MG63 (cell line): ENCODE measurements around the gene TMEM8B. TPM values are rescaled to one million over a fixed set of nuclear protein-coding genes. Genes with fewer than 3 reads are reported as not detected.

Source experiments
- DNase-seq: peaks from one replicate; pipeline ENCODE4 v3.0.0-alpha.2; 2020
- H3K27me3 ChIP-seq: fragments of 250-450 bp; sonication (Bioruptor Pico); 2 replicates; pipeline ENCODE4 v1.5.1; 2020; ENCODE audit warnings: mild to moderate bottlenecking, moderate library complexity
- H3K36me3 ChIP-seq: fragments of 250-450 bp; sonication (Bioruptor Pico); 2 replicates; pipeline ENCODE4 v1.5.1; 2020; ENCODE audit warnings: mild to moderate bottlenecking, moderate library complexity
- H3K4me3 ChIP-seq: fragments of 250-450 bp; sonication (Bioruptor Pico); 2 replicates; pipeline ENCODE4 v1.5.1; 2020; ENCODE audit warnings: mild to moderate bottlenecking, moderate library complexity
- H3K9me3 ChIP-seq: fragments of 250-450 bp; sonication (Bioruptor Pico); 2 replicates; pipeline ENCODE4 v1.5.1; 2020; ENCODE audit warnings: mild to moderate bottlenecking, moderate library complexity
- total RNA-seq: library from RNA; depleted of rRNA; stranded (reverse); fragments of >200 nt; shearing (Covaris generic); gene quantifications from 2 replicates; pipeline ENCODE4 v1.2.3, GENCODE V29; 2014; ENCODE audit warnings: low replicate concordance

The TMEM8B gene
- total RNA-seq, 1 experiment from 2014 or later: 3.6 TPM

DNA sequence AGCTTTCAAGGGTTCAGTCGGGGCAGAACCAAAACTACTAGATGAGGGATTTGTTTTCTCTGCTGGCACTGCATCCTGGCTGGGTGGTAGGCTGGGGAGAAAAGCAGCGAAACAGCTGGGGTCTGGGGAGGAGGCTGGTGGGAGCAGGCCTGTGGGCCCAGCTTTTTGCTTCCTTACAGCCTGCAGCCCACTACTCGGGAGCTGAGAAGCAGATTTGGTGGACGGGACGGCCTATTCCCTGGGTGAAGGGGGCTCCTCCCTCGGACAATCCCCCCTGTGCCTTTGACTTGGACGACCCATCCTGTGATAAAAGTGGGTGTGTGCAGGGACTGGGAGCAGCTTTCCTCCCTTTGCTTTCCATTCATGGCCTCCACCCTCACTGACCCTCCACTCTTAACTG lies 28.5 kb upstream of the TMEM8B start:
- Histone ChIP-seq H3K27me3 (no peaks in the 10 kb centered on the region), H3K9me3 (no peaks in the 10 kb centered on the region), H3K36me3 (peaks cover 51% of the 10 kb centered on the region), H3K4me3 (no peak overlapping the region)
- no peak for DNase-seq

DNA sequence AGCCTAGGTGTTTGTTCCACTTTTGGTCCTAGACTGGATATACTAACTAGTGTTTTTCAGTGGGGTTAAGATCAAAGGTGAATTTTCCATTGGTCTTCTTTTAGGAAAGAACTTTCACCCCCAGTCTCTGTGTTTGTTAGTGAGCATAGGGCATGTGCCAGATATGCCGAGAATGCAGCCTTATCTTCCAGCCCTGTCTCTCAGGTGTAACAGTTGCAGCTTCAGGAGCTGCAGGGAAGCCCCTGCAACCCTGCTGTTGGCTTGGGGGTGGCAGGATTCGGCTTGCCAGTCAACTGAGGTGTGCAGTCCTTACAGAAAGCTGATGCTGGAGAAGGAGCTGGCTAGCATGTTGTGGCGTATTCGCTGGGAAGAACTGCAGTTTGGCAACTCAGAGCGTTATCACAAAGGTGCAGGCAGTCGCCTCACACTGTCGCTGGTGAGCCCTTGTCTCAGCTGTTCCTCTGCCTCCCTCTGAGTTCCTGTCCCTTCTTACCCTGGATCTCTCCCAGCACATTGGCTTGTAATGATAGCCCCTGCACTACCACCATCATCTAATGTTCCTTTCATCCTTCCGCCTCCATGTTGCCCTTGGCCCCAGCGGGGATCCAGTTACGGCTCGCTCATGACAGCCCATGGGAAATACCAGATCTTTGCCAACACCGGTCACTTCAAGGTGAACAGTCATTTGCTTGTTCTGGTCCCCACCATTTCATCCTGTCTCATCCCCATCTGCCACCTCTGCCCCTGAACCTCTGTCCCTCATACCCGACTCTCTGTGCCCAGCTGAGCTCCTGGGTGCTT lies 27.5 kb upstream of the TMEM8B start:
- Histone ChIP-seq H3K27me3 (no peaks in the 10 kb centered on the region), H3K36me3 (peaks cover 57% of the 10 kb centered on the region)
- no peak for DNase-seq

DNA sequence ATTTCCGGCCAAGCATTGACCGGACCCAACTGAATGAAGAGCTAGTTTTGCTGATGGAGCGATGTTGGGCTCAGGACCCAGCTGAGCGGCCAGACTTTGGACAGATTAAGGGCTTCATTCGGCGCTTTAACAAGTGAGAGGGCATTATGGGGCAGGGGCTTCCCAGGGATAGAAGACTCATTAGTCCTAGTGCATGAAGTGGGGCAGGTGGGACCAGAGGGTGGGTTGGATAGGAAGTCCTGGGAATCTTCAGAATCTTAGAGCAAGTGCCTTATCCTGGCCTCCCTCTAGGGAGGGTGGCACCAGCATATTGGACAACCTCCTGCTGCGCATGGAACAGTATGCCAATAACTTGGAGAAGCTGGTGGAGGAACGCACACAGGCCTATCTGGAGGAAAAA lies 22.9 kb upstream of the TMEM8B start:
- Histone ChIP-seq H3K9me3 (no peaks in the 10 kb centered on the region), H3K27me3 (no peaks in the 10 kb centered on the region), H3K4me3 (no peak overlapping the region), H3K36me3 (peaks cover 65% of the 10 kb centered on the region)
- no peak for DNase-seq

More for the DNA sequence above, 27.5 kb upstream of the TMEM8B start:
- H3K9me3 ChIP-seq: no peaks in the 10 kb centered on the region
- no peak overlapping the region for H3K4me3 ChIP-seq

- no peak for DNase-seq
- H3K9me3 ChIP-seq: no peaks in the 10 kb centered on the region
- H3K4me3 ChIP-seq: no peak overlapping the region
- H3K36me3 ChIP-seq: peaks cover 53% of the 10 kb centered on the region
- no peaks in the 10 kb centered on the region for H3K27me3 ChIP-seq
Observed at GRCh38 chr9:35808433-35808832, 20.6 kb upstream of the TMEM8B start.

DNA sequence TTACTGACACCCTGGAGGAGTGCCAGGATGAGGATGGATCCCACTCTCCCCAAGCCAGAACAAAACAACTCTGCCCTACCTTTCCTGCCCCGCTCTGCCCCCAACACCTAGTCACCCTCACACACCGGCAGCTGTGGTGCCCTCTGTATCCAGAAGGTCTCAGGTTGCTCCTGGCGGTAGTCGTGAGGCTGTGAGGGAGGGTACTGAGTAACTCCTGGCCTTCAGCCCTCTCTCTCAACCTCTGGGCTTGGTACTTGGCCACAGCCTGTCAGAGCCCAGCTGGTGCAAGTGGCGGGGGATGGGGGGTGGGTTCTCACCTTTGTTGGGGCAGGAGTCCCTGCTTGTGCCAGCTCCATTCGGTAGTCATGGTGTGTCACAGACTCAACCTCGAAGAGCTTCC lies 18.9 kb upstream of the TMEM8B start:
- Histone ChIP-seq H3K9me3 (no peaks in the 10 kb centered on the region), H3K4me3 (no peak overlapping the region), H3K27me3 (no peaks in the 10 kb centered on the region), H3K36me3 (peaks cover 48% of the 10 kb centered on the region)
- no peak for DNase-seq

DNA sequence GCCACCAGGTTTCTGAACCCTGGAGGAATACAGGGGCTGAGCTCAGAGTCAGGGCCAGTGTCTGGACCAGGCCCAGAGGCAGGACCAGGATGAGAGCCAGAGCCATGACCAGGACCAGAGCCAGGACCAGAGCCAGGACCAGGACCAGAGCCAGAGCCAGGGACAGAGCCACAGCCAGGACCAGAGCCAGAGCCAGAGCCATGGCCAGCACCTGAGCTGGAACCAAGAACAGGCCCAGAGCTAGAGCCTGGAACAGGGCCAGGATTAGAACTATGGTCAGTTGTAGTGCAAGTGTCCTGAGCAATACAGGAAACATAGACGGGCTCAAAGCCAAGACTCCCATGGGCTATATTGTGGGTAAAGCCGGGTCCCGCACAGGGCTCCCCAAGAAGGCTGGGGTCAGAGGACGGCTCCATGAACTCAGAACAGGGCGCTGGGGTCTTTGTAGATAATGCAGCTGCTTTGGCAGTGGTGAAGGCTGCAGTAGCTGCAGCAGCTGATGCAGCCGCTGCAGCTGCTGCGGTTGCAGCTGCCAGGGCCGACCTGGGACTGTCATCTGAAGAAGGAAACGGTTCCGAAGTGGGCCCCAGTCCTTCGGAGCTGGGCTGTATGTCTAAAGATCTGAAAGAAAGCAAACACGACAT lies 17.5 kb upstream of the TMEM8B start:
- H3K27me3 ChIP-seq: no peaks in the 10 kb centered on the region
- H3K9me3 ChIP-seq: no peaks in the 10 kb centered on the region
- H3K36me3 ChIP-seq: peaks cover 34% of the 10 kb centered on the region
- peak; percentile 60 for DNase-seq
- H3K4me3 ChIP-seq: peak overlapping the region; percentile 51

- Histone ChIP-seq H3K4me3 (peak within 1 kb of the TSS; percentile 51), H3K9me3 (no peaks in the 10 kb centered on the region), H3K27me3 (no peaks in the 10 kb centered on the region), H3K36me3 (peaks cover 31% of the 10 kb centered on the region)
- DNase-seq: peak; percentile 99
Observed at GRCh38 chr9:35812025-35812602, 16.9 kb upstream of the TMEM8B start, which contains the start of gene SPAG8. Gene SPAG8 (minus strand): TSS chr9:35812262. CDS start chr9:35812147, 115 bp downstream.

DNA sequence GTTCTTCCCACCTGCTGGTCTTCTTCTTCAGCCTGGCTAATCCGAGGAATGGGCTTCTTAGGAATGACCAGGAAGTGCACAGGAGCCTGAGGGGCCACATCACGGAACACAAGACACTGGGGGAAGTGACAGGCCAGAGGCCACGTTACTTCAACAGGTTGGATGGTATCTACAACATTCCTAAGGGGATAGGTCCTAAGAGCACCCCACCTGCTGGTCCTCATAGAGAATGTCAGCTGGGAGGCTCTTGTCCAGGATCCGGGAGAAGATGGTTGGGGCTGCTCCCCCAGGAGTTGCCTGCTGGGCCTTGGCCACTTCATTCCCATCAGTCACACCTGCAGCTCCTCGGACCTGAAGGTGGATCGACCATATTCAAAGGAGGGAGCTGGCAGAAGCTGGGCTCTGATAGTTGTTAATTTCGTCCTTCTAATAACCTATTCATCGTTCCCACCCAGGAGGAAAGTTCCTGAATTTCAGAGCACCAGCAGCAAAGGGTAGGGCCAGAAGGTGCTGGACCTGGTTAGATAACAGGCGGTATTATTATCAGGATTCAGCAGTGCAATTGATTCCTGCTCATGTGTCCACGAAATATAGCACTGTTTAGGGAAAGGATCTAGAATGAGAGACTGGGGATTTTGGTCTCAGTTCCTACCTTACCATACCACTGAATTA lies 15.5 kb upstream of the TMEM8B start:
- peak; percentile 53 for DNase-seq
- H3K27me3 ChIP-seq: no peaks in the 10 kb centered on the region
- H3K4me3 ChIP-seq: peak overlapping the region; percentile 82
- peaks cover 17% of the 10 kb centered on the region for H3K36me3 ChIP-seq
- no peaks in the 10 kb centered on the region for H3K9me3 ChIP-seq

- peak overlapping the region; percentile 82 for H3K4me3 ChIP-seq
- H3K27me3 ChIP-seq: no peaks in the 10 kb centered on the region
- H3K36me3 ChIP-seq: peaks cover 10% of the 10 kb centered on the region
- DNase-seq: peak; percentile 98
- no peaks in the 10 kb centered on the region for H3K9me3 ChIP-seq
Observed at GRCh38 chr9:35814106-35814840, 14.8 kb upstream of the TMEM8B start.

DNA sequence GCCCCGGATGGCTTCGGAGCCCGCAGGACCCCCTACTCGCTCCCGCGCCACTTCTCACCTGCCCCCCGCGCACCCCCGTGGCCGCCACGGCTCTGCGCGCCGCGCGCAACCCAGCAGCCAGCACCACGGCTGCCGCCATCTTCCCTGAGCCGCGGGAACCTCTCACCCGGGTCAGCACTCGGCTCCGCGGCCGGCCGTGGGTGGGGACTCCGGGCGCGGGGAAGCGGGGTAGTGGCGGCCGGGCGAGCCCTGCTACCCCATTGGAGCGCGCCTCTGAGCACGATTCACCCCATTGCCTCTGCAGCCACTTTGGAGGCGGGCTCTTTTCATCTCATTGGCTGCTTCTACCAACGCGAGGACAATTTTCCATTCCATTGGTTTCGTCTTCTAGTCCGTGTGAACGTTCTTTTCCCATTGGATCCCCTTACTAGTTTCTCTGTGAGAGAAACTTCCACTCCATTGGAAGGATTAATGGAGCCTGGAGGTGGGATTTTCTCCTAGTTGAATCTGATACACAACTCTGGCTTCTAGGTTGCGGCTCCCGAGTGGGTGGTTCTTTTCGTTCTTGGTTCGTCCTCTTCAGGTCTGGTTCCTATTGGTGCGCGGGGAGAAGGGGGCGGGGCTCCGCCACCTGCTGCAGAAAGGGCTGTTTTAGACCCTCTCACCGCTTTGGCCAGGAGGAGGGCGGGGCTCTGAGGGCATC lies 14.0 kb upstream of the TMEM8B start, which contains the start of gene HINT2:
Gene HINT2 (minus strand): TSS at position 202 of the 703 bp plus-strand sequence. CDS start 63 bp downstream, at position 139.
- H3K4me3 ChIP-seq: peak within 1 kb of the TSS; percentile 82
- peak; percentile 100 for DNase-seq
- H3K36me3 ChIP-seq: peaks cover 10% of the 10 kb centered on the region
- H3K27me3 ChIP-seq: no peaks in the 10 kb centered on the region
- H3K9me3 ChIP-seq: no peaks in the 10 kb centered on the region

GRCh38 chr9:35816708-35817107 lies 12.3 kb upstream of the TMEM8B start:
- Histone ChIP-seq H3K36me3 (peaks cover 10% of the 10 kb centered on the region), H3K9me3 (no peaks in the 10 kb centered on the region), H3K27me3 (no peaks in the 10 kb centered on the region), H3K4me3 (no peak overlapping the region)
- no peak for DNase-seq

DNA sequence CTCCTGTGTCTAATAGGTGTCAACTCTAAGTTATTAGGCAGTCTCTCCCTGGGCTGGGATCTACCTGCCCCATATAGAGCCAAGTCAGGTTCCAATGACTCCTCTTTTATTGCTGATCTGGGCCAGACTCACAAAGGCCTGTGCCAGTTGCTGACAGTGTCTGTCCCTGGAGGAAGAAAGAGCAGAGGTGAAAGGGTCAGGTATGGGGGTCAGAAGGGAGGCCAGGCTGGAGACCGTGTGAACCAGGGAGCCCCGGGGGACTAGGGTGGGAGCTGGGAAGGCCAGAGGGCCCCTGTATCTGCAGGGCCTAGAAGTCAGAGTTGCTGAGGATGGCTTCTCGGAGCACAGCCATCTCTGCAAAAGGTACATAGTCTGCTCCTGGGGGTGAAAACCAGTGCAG lies 10.7 kb upstream of the TMEM8B start:
- Histone ChIP-seq H3K9me3 (no peaks in the 10 kb centered on the region), H3K36me3 (peaks cover 5% of the 10 kb centered on the region), H3K27me3 (no peaks in the 10 kb centered on the region), H3K4me3 (no peak overlapping the region)
- DNase-seq: no peak

GRCh38 chr9:35820076-35820475 lies 9.0 kb upstream of the TMEM8B start:
- no peak overlapping the region for H3K4me3 ChIP-seq
- no peaks in the 10 kb centered on the region for H3K36me3 ChIP-seq
- no peaks in the 10 kb centered on the region for H3K9me3 ChIP-seq
- DNase-seq: peak; percentile 76
- H3K27me3 ChIP-seq: no peaks in the 10 kb centered on the region

GRCh38 chr9:35822926-35823325 lies 6.1 kb upstream of the TMEM8B start:
- no peaks in the 10 kb centered on the region for H3K27me3 ChIP-seq
- DNase-seq: no peak
- no peak overlapping the region for H3K4me3 ChIP-seq
- no peaks in the 10 kb centered on the region for H3K36me3 ChIP-seq
- no peaks in the 10 kb centered on the region for H3K9me3 ChIP-seq

- H3K9me3 ChIP-seq: no peaks in the 10 kb centered on the region
- H3K4me3 ChIP-seq: no peak overlapping the region
- H3K36me3 ChIP-seq: no peaks in the 10 kb centered on the region
- H3K27me3 ChIP-seq: no peaks in the 10 kb centered on the region
- peak; percentile 41 for DNase-seq
Observed at GRCh38 chr9:35826071-35826701, 2.8 kb upstream of the TMEM8B start.
